ENCODE data around the gene MTERF2. TPM values are rescaled to one million over a fixed set of nuclear protein-coding genes. Genes with fewer than 3 reads are reported as not detected.

Gene MTERF2
- total RNA-seq, 1 donor from 2014 or later: 7.7 TPM

DNA sequence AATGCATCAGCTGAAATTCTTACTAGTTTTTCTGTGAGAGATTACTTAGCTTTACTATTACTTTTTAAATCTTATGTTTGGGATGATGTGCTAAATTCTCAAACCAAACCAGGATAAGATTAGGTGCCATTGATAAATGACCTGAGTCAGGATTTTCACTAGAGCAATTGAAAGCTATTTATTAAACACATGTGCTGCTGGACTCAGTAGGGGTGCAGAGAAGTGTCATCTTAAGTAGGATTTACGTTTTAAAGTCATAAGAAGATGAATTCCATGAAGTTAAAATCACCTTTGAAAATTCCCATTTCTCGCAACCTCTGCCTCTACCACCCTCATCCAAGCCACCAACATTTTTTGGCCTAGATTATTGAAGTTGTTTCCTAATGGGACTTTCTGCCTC, 22.4 kb downstream of the MTERF2 start:
- no peaks in the 10 kb centered on the region for H3K9me3 Mint-ChIP-seq (ENCODE audit: unreplicated experiment)
- no peak overlapping the region for H3K27ac Mint-ChIP-seq (ENCODE audit: unreplicated experiment)
- peaks cover 4% of the 10 kb centered on the region for H3K36me3 Mint-ChIP-seq (ENCODE audit: low read depth, unreplicated experiment)
- no peak for DNase-seq (ENCODE audit: low spot score)
- H3K4me1 Mint-ChIP-seq (ENCODE audit: unreplicated experiment): no peaks in the 10 kb centered on the region
- no peak overlapping the region for H3K4me3 Mint-ChIP-seq (ENCODE audit: unreplicated experiment)
- no peak for TF ChIP-seq CTCF (IDR thresholded peaks at IDR 0.05; ENCODE audit: unreplicated experiment)
- H3K27me3 Mint-ChIP-seq (ENCODE audit: unreplicated experiment): no peaks in the 10 kb centered on the region

- DNase-seq (ENCODE audit: low spot score): no peak
- Mint-ChIP-seq H3K36me3 (ENCODE audit: low read depth, unreplicated experiment) (no peaks in the 10 kb centered on the region), H3K9me3 (ENCODE audit: unreplicated experiment) (no peaks in the 10 kb centered on the region), H3K27ac (ENCODE audit: unreplicated experiment) (no peak overlapping the region), H3K4me3 (ENCODE audit: unreplicated experiment) (no peak overlapping the region), H3K4me1 (ENCODE audit: unreplicated experiment) (peaks cover 6% of the 10 kb centered on the region), H3K27me3 (ENCODE audit: unreplicated experiment) (no peaks in the 10 kb centered on the region)
- no peak for TF ChIP-seq CTCF (IDR thresholded peaks at IDR 0.05; ENCODE audit: unreplicated experiment)
Observed at GRCh38 chr12:106962286-106962685, 24.7 kb downstream of the MTERF2 start.

- peaks cover 9% of the 10 kb centered on the region for H3K27me3 Mint-ChIP-seq (ENCODE audit: unreplicated experiment)
- H3K36me3 Mint-ChIP-seq (ENCODE audit: low read depth, unreplicated experiment): no peaks in the 10 kb centered on the region
- peaks cover 13% of the 10 kb centered on the region for H3K4me1 Mint-ChIP-seq (ENCODE audit: unreplicated experiment)
- no peaks in the 10 kb centered on the region for H3K9me3 Mint-ChIP-seq (ENCODE audit: unreplicated experiment)
- no peak for TF ChIP-seq CTCF (IDR thresholded peaks at IDR 0.05; ENCODE audit: unreplicated experiment)
- no peak for DNase-seq (ENCODE audit: low spot score)
- no peak overlapping the region for H3K4me3 Mint-ChIP-seq (ENCODE audit: unreplicated experiment)
- H3K27ac Mint-ChIP-seq (ENCODE audit: unreplicated experiment): no peak overlapping the region
Observed at GRCh38 chr12:106960443-106960842, 26.5 kb downstream of the MTERF2 start.

- Mint-ChIP-seq H3K4me3 (ENCODE audit: unreplicated experiment) (peak overlapping the region; percentile 100), H3K4me1 (ENCODE audit: unreplicated experiment) (peaks cover 13% of the 10 kb centered on the region), H3K9me3 (ENCODE audit: unreplicated experiment) (no peaks in the 10 kb centered on the region), H3K27ac (ENCODE audit: unreplicated experiment) (no peak overlapping the region), H3K36me3 (ENCODE audit: low read depth, unreplicated experiment) (no peaks in the 10 kb centered on the region), H3K27me3 (ENCODE audit: unreplicated experiment) (peaks cover 9% of the 10 kb centered on the region)
- no peak for DNase-seq (ENCODE audit: low spot score)
- no peak for TF ChIP-seq CTCF (IDR thresholded peaks at IDR 0.05; ENCODE audit: unreplicated experiment)
Observed at GRCh38 chr12:106957583-106957982, 29.4 kb downstream of the MTERF2 start.

- Mint-ChIP-seq H3K27ac (ENCODE audit: unreplicated experiment) (peak overlapping the region; percentile 91), H3K9me3 (ENCODE audit: unreplicated experiment) (no peaks in the 10 kb centered on the region), H3K4me3 (ENCODE audit: unreplicated experiment) (peak overlapping the region; percentile 100), H3K4me1 (ENCODE audit: unreplicated experiment) (peaks cover 13% of the 10 kb centered on the region), H3K27me3 (ENCODE audit: unreplicated experiment) (peaks cover 11% of the 10 kb centered on the region), H3K36me3 (ENCODE audit: low read depth, unreplicated experiment) (no peaks in the 10 kb centered on the region)
- TF ChIP-seq CTCF (IDR thresholded peaks at IDR 0.05; ENCODE audit: unreplicated experiment): no peak
- peak; percentile 75 for DNase-seq (ENCODE audit: low spot score)
Observed at GRCh38 chr12:106956048-106956578, 30.8 kb downstream of the MTERF2 start.
